Epithelial cell of proximal tubule (primary cell): ENCODE results near the gene PSME3IP1. TPM values are rescaled to one million over a fixed set of nuclear protein-coding genes. Genes with fewer than 3 reads are reported as not detected.

Experiments
- DNase-seq: peaks from one replicate; pipeline ENCODE4 v3.0.0-alpha.2; 2011; ENCODE audit warnings: low read depth
- H3K4me3 ChIP-seq: 2 replicates; pipeline ENCODE4 v1.5.1; 2011; ENCODE audit warnings: low read depth, mild to moderate bottlenecking, low read length
- total RNA-seq: library from RNA; depleted of rRNA; stranded (reverse); fragments of >200 nt; gene quantifications from 2 replicates; pipeline ENCODE4 v1.2.3, GENCODE V29; 2015
- TF ChIP-seq, protein P1 (sequence below): conservative IDR thresholded peaks from 2 replicates; pipeline ENCODE4 v1.5.1; 2012; ENCODE audit warnings: low read depth, mild to moderate bottlenecking, low read length

PSME3IP1 gene
- total RNA-seq, 1 donor from 2014 or later: 105 TPM

GRCh38 chr16:57125969-57126368 is 59.9 kb downstream of the PSME3IP1 start:
- H3K4me3 ChIP-seq: no peak overlapping the region
- TF ChIP-seq, protein P1, sequence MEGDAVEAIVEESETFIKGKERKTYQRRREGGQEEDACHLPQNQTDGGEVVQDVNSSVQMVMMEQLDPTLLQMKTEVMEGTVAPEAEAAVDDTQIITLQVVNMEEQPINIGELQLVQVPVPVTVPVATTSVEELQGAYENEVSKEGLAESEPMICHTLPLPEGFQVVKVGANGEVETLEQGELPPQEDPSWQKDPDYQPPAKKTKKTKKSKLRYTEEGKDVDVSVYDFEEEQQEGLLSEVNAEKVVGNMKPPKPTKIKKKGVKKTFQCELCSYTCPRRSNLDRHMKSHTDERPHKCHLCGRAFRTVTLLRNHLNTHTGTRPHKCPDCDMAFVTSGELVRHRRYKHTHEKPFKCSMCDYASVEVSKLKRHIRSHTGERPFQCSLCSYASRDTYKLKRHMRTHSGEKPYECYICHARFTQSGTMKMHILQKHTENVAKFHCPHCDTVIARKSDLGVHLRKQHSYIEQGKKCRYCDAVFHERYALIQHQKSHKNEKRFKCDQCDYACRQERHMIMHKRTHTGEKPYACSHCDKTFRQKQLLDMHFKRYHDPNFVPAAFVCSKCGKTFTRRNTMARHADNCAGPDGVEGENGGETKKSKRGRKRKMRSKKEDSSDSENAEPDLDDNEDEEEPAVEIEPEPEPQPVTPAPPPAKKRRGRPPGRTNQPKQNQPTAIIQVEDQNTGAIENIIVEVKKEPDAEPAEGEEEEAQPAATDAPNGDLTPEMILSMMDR: no peak
- DNase-seq: no peak

DNA sequence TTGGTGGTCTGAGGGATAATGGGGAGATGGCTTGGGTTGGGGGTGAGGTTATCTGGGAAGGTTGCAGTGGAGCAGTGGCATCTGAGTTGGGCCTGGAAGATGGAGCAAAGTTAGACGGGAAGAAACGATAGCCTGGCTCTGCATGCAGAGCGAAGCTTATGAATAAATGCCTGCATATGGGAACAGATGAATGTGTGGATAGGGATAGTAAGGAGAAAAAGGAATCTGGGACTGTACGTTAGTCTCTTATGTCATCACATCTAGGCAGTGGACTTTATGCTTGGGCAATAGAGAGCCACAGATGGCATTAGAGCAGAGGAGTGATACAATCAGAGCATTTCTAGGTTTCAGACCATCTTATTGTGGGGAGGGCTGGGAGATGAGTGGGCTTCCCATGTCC is 60.5 kb downstream of the PSME3IP1 start:
- no peak for DNase-seq
- no peak overlapping the region for H3K4me3 ChIP-seq
- TF ChIP-seq, protein P1: no peak

- H3K4me3 ChIP-seq: no peak overlapping the region
- TF ChIP-seq, protein P1: no peak
- no peak for DNase-seq
These were observed 61.7 kb downstream of the PSME3IP1 start for GRCh38 chr16:57123974-57124674.

DNA sequence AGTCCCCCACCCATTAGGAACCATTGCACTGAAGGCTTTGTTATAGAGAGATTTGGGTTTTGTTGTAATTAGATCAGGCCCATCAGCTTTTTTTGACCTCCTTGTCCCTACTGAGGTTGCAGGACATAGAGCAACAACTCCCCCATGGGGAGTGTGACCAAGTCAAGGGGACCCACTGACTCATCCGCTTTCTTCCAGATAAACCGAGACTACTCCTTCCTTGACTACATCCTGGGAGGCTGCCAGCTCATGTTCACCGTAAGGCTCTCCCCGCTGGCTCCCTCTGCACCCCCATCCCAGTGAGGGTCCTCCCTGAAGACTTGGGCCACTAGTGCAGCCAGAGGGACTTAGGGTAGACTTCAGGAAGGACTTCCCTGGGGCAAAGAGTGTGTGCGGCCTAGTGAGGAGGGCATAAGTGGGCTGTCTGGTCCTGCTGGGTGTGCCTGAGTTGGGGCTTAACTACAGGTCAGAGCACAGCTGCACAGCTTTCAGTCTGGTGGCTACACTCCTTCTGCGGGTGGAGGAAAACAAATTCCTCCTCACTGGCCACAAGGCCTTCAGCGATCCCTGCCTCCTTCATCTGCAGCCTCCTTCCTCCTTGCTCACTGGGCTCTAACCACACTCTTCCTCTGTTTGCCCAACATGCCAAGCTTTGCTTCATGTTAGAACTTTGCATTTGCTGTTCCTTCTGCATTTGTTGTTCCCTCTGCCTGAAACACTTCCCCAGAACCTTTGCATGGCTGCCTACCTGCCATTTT is 62.4 kb downstream of the PSME3IP1 start:
- TF ChIP-seq, protein P1: no peak
- no peak overlapping the region for H3K4me3 ChIP-seq
- no peak for DNase-seq

DNA sequence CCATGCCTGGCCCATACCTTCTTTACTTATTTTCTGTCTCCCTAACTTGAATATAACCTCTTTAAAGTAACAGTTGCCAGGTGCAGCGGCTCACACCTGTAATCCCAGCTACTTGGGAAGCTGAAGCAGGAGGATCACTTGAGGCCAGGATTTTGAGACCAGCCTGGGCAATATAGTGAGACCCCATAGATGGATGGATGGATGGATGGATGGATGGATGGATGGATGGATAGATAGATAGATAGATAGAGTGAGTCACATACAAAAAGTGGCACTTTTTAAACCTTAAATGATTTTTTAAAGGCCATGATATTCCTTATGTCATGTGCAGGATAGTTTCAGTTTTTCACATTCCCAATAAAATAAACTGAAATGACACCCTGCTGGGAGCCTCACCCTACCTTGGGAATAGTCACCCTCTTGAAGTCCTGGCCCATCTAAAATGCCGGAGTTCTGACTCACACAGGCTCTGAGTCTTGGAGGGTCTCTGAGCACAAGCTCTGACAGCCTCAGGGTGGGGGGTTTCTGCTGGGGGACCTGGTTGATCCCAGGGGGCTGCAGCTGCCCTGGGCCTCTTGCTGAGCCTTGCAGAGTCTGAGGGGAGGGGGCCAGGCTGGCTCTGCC is 67.3 kb downstream of the PSME3IP1 start:
- TF ChIP-seq, protein P1: no peak
- no peak for DNase-seq
- H3K4me3 ChIP-seq: no peak overlapping the region

DNA sequence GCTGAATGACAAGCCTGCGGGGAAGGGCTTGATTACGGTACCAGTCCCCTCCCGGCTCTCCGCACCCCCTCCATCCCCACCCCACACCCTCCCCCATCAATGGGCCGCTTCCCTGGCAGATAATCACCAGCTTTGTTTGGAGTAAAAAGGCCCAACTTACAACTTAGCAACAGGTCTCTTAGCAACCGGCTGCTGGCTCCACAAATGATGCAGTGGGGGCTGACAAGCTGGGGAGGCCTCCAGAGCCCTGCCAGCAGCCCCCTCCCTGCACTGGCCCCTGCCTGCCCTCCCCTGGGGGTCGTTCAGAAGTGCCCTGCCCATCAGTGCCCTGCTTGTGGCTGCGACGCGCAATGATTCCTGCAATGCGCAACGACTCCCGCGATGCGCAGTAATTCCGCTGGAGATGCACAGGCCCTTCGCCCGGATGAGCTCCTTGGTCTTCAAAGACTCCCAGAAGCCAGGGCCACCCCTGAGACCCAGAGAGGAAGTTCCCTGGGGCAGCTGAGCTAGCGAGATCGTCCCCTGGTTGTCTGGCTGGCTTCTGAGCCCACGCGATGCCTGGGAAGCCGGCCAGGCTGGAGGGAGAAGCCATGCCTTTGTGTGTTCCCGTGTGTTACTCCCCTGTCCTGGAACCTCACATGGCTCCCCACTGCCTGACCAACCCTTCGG is 70.2 kb downstream of the PSME3IP1 start:
- H3K4me3 ChIP-seq: no peak overlapping the region
- TF ChIP-seq, protein P1: no peak
- DNase-seq: no peak
